IPS DF 19.7 (cell line): ENCODE data around the gene LIPE.

Experiments
- DNase-seq: peaks from one replicate; pipeline ENCODE4 v3.0.0-alpha.2; 2013; ENCODE audit warnings: low read depth, low spot score

The LIPE gene

DNA sequence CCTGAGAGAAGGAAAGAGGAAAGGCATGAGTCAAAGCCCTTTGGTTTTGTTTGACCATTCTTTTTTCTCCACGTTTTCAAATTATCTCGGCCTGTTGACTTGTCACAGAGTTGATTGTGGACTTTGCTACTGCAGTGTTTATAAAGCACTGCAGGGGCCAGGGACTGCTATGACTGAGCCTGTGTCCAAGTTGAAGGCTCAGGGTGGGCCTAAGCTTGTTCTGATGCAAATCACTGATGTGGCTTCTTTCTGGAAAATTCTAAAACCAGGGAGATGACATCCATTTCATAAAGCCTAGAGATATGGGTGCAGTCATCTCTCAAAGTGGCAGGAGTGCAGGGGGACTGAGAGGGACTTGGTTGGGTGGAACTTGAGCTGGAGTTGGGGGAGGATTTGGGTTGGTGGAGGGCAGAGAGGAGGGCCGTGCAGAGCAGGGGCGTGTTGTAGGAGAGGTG, 16.8 kb upstream of the LIPE start:
- no peak for DNase-seq

- no peak for DNase-seq
Observed at GRCh38 chr19:42442833-42443232, 15.6 kb upstream of the LIPE start, which contains the start of gene CXCL17. Gene CXCL17 (minus strand): TSS chr19:42442946. CDS start chr19:42442832, 114 bp downstream.

DNA sequence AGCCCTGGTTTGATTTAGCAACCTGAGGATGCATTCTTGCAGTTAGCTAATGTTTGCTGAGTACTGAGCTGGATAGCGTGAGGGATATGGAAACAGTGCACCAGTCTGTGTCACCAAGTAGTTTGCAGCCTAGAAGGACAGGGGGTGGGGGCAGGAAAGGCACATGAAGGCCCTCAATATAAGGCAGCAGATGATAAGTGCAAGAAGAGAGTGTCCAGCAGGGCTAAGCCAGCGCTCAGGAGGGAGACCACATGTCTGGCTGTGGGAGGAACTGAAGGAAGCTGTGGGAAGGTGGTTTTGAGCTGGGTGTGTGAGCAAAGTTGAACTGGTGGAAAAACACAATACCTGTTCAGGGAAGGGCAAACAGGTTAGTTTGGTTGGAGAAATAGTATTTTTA, 13.9 kb upstream of the LIPE start:
- DNase-seq = no peak

GRCh38 chr19:42440357-42441048, 13.3 kb upstream of the LIPE start:
- no peak for DNase-seq

DNA sequence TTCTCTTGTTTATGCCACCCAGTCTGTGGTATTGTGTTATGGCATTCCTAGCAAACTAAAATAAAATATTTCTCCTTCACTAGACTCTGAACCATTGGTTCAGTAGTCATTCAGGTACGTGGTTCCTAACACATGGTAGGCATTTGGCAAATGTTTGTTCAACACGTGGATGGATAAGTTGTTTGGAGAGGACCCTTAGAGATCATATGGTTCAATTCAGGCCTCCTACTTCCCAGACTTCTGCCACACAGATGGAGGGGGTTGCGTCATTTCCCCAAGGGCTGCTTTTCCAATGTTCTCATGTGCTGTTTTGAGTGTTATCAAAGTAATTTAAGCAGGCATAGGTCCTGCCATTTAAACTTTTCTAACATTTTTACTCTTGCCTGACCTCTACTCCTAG, 8.8 kb upstream of the LIPE start:
- DNase-seq = no peak

DNA sequence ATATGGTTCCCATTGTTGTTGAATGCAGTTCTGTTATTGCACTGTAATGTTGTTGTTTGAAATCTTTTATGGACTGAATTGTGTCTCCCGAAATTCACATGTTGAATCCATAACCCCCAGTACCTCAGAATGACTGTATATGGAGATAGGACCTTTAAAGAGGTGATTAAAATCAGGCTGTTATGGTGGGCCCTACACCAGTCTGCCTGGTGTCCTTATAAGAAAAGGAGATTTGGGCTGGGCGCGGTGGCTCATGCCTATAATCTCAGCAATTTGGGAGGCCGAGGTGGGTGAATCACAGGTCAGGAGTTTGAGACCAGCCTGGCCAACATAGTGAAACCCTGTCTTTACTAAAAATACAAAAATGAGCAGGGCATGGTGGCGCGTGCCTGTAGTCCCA, 8.1 kb upstream of the LIPE start:
- DNase-seq = no peak

DNA sequence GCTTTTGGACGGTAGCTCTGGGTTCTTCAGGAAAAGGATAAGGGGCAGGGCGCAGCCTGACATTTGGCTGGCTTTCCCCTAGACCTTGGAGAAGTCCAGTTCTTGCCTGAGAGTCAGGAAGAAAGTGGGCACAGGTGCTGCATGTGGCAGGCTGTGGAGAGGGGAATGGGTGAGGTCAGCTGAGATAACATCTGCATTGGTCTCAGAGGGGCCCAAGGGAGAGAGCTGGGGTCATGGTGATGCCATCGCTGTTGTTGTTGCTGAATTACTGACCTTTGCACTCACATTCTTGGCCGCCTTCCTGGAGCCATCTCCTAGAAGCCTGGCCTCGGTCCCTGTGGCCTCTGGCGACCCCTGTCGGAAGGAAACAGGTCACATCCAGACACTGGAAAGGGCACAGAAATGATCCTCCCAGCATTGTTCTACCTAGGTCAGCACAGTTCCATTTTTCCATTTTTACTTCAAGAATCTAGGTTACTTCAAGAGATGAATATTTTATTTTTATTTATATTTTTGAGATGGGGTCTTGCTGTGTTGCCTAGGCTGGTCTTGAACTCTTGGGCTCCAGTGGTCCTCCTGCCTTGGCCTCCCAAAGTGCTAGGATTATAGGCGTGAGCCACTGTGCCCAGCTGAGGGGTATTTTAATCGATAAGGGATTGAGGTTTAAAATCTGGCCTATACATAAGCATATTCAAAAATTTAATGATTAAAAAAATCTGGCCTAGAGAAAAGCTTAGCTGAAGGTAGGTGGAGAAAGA, 6.5 kb upstream of the LIPE start:
- DNase-seq = no peak

GRCh38 chr19:42431486-42431885, 4.3 kb upstream of the LIPE start:
- DNase-seq = no peak

GRCh38 chr19:42428676-42429075, 1.5 kb upstream of the LIPE start:
- DNase-seq = no peak

GRCh38 chr19:42426643-42427042, 545 bp downstream of the LIPE start:
- DNase-seq = no peak

GRCh38 chr19:42424712-42425131, 2.5 kb downstream of the LIPE start:
- DNase-seq = no peak

GRCh38 chr19:42424345-42424707, 2.9 kb downstream of the LIPE start:
- DNase-seq = no peak

DNA sequence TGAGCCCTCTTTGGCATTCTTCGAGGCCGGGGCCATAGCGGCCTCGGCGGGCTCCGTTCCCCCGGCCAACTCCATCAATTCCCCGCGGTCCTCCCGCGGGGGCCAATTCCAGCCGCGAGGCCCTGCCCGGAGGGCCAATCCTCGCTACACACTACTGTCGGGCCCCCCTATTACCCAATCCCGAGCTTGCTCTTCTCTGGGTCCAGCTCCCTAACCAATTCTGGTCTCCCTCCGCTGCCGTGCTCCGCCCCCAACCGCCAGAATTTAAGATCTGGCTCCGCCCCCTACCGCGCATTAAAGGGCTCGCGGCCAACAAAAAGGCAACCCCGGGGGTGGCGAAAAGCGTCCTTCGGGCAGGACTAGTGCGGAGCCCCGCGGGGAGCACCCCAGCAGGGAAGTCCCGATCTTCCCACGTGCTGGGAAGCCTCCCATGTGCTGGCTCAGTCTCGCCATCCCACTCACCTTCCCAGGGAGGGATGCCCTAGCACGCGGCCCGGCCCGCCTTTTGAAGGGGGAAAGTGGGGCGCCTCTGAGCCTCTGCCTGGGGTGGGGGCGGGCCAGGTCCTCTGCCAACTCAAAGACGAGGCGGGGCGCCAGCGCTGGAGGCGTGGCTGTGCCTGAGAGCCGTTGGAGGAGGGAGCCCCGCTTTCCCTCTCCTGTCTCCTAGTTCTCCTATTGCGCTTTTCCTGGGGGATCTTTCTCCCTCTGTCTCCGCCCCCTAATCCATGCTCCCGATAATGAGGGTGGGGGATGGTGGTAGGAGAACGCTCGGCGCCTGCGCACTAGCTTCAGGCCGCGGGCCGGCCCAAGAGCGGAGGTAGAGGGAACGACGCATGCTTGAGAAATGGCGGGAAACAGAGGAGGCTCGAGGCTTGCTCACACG, 3.5 kb downstream of the LIPE start:
- no peak for DNase-seq

- no peak for DNase-seq
Observed at GRCh38 chr19:42422901-42423461, 4.2 kb downstream of the LIPE start.

GRCh38 chr19:42422092-42422900, 4.9 kb downstream of the LIPE start:
- no peak for DNase-seq

- DNase-seq = no peak
Observed at GRCh38 chr19:42421591-42422031, 5.6 kb downstream of the LIPE start.

DNA sequence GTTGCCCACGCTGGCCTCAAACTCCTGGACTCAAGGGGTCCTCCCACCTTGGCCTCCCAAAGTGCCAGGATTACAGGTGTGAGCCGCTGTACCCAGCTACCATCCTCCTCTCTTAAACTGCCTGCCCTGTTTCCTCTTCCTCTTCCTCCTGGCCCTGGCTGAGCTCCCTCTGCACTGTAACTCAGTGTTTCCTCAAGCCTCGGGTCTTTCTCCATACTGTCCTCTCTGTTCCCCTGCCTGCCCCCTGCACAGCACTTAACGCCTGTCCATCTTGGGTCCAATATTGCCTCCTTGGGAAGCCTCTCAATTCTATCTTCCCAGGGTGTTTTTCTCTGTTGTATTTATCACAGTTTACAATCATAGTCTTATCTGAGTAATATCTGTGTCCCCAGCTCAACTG, 6.1 kb downstream of the LIPE start:
- no peak for DNase-seq

- DNase-seq = no peak
Observed at GRCh38 chr19:42420055-42420544, 7.1 kb downstream of the LIPE start.

GRCh38 chr19:42419309-42419708, 7.9 kb downstream of the LIPE start:
- DNase-seq = no peak

DNA sequence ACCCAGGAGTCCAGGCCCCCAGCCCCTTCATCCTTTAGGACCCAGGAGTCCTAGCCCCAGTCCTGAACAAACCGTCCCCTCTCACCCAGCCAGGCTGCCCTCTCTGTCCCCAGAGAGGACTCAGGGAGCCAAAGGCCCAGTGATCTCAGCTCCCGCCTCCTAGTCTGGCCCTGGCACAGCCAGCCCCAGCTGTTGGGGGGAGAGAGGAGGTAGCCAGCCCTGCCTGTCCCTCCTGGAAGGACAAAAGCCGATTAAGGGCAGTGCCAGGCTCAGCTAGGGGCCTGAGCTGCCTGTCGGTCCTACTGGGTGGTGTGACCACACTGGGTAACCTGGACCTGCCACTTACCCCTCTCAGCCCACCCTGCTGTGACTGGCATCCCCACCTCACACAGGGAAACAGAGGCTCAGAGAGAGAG, 14.5 kb downstream of the LIPE start:
- DNase-seq = no peak

- no peak for DNase-seq
Observed at GRCh38 chr19:42412227-42412626, 15.0 kb downstream of the LIPE start.
